HG02623 (cell line): ENCODE results near the gene TMEM272.

Experiments used
- ATAC-seq: cut with Tn5 transposase; IDR thresholded peaks from one replicate; pipeline ENCODE4 v1.9.1; 2021; ENCODE audit warnings: moderate library complexity; ENCODE audit not compliant: unreplicated experiment

Gene TMEM272

DNA sequence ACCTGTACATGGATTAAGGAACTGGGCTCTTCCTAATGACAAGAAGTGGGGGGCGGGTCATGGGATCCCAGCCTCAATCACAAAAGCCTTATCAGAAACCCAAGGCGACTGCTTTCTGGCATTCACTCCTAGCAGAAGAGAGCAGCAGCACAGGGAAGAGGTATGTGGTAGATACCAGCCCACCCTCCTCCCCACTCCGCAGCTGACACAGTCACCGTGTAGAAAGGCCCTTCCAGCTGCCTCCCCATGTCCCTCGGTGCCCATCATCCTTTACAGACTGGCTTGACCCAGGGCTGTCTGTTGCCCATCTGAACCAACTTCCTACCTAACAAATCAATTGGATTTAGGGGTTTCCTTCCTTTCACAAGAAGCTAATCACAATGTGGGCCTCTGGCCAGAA is 37.9 kb downstream of the TMEM272 start:
- ATAC-seq, result no peak

DNA sequence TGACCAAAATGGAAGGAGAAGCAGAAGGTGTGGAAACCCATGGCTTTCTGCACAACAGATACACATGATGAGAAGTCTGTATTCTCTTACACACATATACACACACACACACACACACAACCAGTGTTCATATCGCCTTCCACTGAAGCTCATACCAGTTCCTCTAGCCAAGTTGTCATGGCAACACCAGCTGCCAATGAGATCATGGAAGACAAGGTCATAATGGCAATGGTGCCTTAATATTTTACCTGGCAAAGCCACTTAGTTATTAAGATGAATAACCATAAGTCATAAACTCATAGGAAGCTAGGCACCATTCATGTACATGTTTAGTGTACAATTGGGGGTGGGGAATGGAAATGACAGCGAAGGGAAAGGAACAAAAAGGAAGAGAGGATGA is 38.4 kb downstream of the TMEM272 start:
- no peak for ATAC-seq

GRCh38 chr13:51805925-51806324 is 39.1 kb downstream of the TMEM272 start:
- no peak for ATAC-seq

GRCh38 chr13:51805313-51805712 is 39.7 kb downstream of the TMEM272 start:
- no peak for ATAC-seq

GRCh38 chr13:51804295-51805172 is 40.4 kb downstream of the TMEM272 start:
- no peak for ATAC-seq

- peak; percentile 88 for ATAC-seq
These were observed 41.3 kb downstream of the TMEM272 start, which contains the start of gene DHRS12 for GRCh38 chr13:51803422-51804294. DHRS12 (minus strand) TSS chr13:51804163; CDS start chr13:51799659, 4,504 bp downstream.

GRCh38 chr13:51802631-51803418 is 42.2 kb downstream of the TMEM272 start:
- no peak for ATAC-seq

DNA sequence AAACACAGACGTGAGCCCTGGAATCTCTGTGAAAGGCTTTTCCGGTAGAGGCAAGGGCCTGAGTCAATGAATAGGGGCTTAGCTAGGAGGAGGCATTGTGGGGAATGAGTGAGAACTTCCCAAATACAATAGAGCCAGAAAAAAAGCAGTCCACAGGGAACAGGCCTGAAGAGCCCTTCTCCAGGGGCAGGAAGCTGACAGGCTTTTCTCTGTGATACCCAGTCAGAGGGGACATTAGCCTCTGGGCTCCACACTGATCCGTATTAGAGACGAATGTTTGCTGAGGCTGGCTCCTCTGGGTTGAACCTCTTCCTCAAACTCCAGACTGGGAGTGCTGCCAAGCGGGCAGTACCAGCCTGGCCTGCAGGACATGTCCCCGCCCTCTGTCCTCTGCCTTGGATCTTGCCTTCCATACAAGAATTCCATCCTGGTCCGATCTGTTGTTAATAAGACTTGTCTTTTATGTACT is 43.3 kb downstream of the TMEM272 start:
- ATAC-seq, result no peak

DNA sequence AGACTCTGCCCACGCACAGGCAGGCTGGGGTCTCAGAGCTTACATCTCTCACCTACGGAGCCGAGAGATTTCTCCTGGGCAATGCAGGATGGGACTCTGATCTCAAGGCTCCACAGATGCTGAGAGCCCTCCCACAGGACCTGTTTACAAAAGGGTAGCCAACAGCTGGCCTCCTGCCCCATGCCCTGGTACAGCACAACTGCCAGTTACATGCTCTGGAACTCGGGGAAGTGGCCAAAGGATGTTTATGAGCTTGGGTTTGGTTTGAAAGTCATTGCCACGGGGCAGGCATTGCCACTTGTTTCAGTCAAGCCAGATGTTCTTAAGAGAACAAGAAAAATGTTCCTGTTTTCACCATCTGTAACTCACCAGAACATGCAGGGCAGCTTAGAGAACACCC is 44.5 kb downstream of the TMEM272 start:
- ATAC-seq, result no peak

GRCh38 chr13:51799261-51799660 is 45.7 kb downstream of the TMEM272 start:
- no peak for ATAC-seq

DNA sequence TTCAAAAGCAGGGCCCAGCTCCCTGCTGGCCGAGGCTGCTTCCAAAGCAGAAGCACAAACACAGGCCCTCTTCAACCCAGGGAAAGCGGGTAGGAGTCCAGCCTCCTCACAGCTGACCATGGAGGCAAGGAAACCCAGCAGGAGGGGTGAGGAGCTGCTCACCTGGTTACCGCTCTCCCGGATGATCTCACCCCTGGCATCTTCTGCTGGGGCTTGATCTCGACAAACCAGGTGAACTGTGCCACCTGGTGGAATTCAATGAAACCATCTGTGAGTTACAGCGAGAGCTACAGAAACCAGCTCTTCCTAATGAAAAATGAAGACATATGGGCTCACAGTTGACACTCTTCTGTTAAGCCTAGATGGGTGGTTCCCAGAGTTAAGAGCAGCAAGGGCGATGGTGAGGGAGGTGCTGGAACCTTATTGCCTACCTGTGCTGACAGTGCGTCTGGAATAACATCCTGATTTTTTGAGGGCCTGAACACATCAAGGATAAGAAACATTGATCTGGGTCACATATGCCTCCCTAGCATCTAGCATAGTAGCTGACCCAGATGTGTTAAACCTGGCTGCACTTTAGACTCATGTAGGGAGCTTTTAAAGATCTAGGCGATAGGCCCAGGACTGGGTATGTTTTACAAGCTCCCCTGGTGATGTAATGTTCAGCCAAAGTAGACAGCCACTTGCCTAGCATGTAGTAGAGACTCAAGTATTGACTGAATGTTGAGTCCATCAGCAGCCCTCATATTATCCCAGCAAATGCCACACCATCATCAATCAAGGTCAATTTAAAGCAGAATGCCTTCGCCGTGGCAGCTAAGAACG is 47.1 kb downstream of the TMEM272 start:
- ATAC-seq, result peak; percentile 29

GRCh38 chr13:51796546-51796945 is 48.4 kb downstream of the TMEM272 start:
- ATAC-seq, result no peak

- no peak for ATAC-seq
These were observed 49.6 kb downstream of the TMEM272 start for GRCh38 chr13:51795419-51795818.

DNA sequence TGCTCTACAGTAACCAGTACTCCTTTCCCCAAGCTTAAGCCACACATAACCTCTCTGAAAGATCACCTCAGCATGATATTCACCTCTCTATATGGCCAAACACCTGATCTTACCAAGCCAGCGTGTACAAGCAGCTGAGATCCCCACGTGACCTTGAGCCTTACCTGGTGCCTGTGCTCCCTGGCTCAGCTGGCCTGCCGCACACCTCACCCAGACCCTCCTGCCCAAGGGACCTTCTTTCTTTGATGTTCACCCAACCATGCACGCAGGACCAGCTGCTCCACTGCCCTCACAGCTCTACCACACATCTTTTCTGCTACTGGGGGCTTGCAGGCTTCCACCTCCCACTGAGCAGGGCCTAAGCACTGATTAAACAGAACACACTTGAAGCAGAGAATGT is 50.0 kb downstream of the TMEM272 start:
- ATAC-seq, result no peak

- peak; percentile 58 for ATAC-seq
These were observed 51.3 kb downstream of the TMEM272 start for GRCh38 chr13:51793570-51794271.

DNA sequence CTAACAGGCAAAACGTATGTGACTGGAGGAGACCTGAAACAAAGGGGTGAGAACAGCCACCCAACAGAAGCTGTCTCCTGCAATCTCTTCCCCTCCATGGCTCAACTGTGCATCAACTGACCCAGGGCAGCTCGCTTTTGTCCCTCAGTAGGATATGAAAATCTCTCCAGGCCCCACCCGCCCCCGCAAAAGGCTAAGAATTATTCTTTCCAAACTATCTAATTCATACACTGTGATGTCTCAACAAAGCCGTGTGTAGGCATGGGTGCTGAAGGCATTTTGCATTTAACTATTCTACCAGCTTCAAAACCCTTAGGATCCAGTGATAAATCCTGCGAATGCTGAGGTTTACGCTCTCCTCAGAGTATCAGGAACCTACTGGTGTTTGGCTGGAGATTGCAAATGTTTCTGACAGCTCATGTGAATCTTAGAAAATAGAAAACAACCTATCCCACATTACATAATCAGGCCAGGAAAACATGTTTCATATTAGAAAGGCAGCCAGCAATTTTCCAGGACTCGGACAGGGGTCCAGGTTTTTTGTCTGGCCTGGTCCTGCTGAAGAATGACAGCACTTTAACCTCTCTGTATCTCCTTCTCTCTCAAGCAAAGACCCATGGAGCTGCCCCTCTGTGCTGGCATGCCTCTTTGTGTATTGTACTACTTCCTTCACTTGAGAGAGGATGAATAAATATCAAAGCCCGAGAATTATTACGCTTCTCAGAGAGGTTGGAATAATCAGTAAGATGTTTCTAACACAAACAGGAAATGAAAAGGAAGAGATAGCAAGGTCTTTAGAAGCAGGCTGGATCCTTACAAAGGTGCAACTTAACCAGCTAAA is 58.3 kb downstream of the TMEM272 start:
- no peak for ATAC-seq

GRCh38 chr13:51785712-51786424 is 59.1 kb downstream of the TMEM272 start:
- no peak for ATAC-seq

DNA sequence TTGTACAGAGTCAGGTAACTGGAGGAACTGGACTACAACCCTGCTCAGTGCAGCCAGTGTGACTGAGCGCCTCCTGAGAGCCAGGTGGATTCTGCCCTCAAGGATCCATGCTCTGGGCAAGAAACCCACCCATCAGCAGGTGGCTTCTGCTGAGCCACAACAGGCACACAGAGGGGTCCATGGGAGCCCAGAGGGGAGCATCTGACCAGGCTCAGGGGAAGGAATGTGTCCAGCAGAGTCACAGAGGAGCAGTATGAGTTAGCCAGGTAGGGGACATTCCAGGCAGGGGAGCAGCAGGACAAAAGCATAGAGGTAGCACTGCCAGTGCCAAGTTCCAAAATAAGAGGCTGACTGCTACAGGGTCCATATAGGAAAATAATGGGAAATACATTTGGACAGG is 60.9 kb downstream of the TMEM272 start:
- no peak for ATAC-seq
